KMS-11 (cell line): ENCODE results near the gene RPS6KA2.

Experiments
- H2AFZ ChIP-seq: fragments of 200-600 bp; sonication (generic); 2 replicates; pipeline ENCODE4 v1.6.1; 2016; ENCODE audit warnings: antibody characterized with exemption, mixed run types, low read depth
- H3K27ac ChIP-seq: fragments of 200-600 bp; sonication (generic); 2 replicates; pipeline ENCODE4 v1.6.1; 2016; ENCODE audit warnings: mild to moderate bottlenecking, mixed run types
- H3K27me3 ChIP-seq: fragments of 200-600 bp; sonication (generic); 2 replicates; pipeline ENCODE4 v1.6.1; 2017; ENCODE audit warnings: mild to moderate bottlenecking, low read depth, mixed run types, moderate library complexity; ENCODE audit not compliant: insufficient read depth
- H3K36me3 ChIP-seq: fragments of 200-600 bp; sonication (generic); 2 replicates; pipeline ENCODE4 v1.6.1; 2017; ENCODE audit warnings: mild to moderate bottlenecking, mixed run types; ENCODE audit not compliant: insufficient read depth
- H3K4me1 ChIP-seq: fragments of 200-600 bp; sonication (generic); 2 replicates; pipeline ENCODE4 v1.6.1; 2016; ENCODE audit warnings: mild to moderate bottlenecking, low read depth, mixed run types; ENCODE audit not compliant: poor library complexity, severe bottlenecking
- H3K4me2 ChIP-seq: fragments of 200-600 bp; sonication (generic); 2 replicates; pipeline ENCODE4 v1.7.0; 2016; ENCODE audit warnings: mild to moderate bottlenecking, mixed run types
- H3K4me3 ChIP-seq: fragments of 200-600 bp; sonication (generic); IDR thresholded peaks from 2 replicates; pipeline ENCODE4 v1.6.1; 2017; ENCODE audit warnings: low read depth, low read length, mixed read lengths; ENCODE audit not compliant: insufficient read depth
- H3K79me2 ChIP-seq: fragments of 200-600 bp; sonication (generic); 2 replicates; pipeline ENCODE4 v1.6.1; 2016; ENCODE audit warnings: low read depth, mixed run types; ENCODE audit not compliant: insufficient read depth
- H3K9ac ChIP-seq: fragments of 200-600 bp; sonication (generic); 2 replicates; pipeline ENCODE4 v1.6.1; 2016; ENCODE audit warnings: mild to moderate bottlenecking, mixed run types
- H4K20me1 ChIP-seq: fragments of 200-600 bp; sonication (generic); 2 replicates; pipeline ENCODE4 v1.6.1; 2016; ENCODE audit warnings: mild to moderate bottlenecking, mixed run types; ENCODE audit not compliant: insufficient read depth
- CTCF ChIP-seq: fragments of 200-600 bp; sonication (generic); conservative IDR thresholded peaks from 2 replicates; pipeline ENCODE4 v1.6.1; 2017; ENCODE audit warnings: low read depth, mild to moderate bottlenecking, antibody characterized with exemption, low read length, moderate library complexity, mixed read lengths

The RPS6KA2 gene

GRCh38 chr6:166499350-166500163 lies 127.5 kb downstream of the RPS6KA2 start:
- H3K27me3 ChIP-seq: no peaks in the 10 kb centered on the region
- no peak overlapping the region for H2AFZ ChIP-seq
- H3K36me3 ChIP-seq: no peaks in the 10 kb centered on the region
- no peaks in the 10 kb centered on the region for H3K4me1 ChIP-seq
- H3K4me3 ChIP-seq: no peak overlapping the region
- no peaks in the 10 kb centered on the region for H3K79me2 ChIP-seq
- TF ChIP-seq CTCF: no peak
- no peak overlapping the region for H3K9ac ChIP-seq
- no peak overlapping the region for H3K4me2 ChIP-seq
- no peaks in the 10 kb centered on the region for H4K20me1 ChIP-seq
- H3K27ac ChIP-seq: no peak overlapping the region

GRCh38 chr6:166498661-166499349 lies 128.2 kb downstream of the RPS6KA2 start:
- H3K4me3 ChIP-seq: no peak overlapping the region
- no peaks in the 10 kb centered on the region for H3K79me2 ChIP-seq
- H3K9ac ChIP-seq: no peak overlapping the region
- H2AFZ ChIP-seq: no peak overlapping the region
- no peak overlapping the region for H3K4me2 ChIP-seq
- H3K27ac ChIP-seq: no peak overlapping the region
- no peaks in the 10 kb centered on the region for H3K36me3 ChIP-seq
- no peaks in the 10 kb centered on the region for H3K27me3 ChIP-seq
- no peaks in the 10 kb centered on the region for H4K20me1 ChIP-seq
- TF ChIP-seq CTCF: no peak
- H3K4me1 ChIP-seq: no peaks in the 10 kb centered on the region

GRCh38 chr6:166498228-166498627 lies 128.8 kb downstream of the RPS6KA2 start:
- Histone ChIP-seq H3K4me1 (no peaks in the 10 kb centered on the region), H4K20me1 (no peaks in the 10 kb centered on the region), H3K27ac (no peak overlapping the region), H3K9ac (no peak overlapping the region), H3K4me3 (no peak overlapping the region), H3K27me3 (no peaks in the 10 kb centered on the region), H3K4me2 (no peak overlapping the region), H3K36me3 (no peaks in the 10 kb centered on the region), H2AFZ (no peak overlapping the region), H3K79me2 (no peaks in the 10 kb centered on the region)
- TF ChIP-seq CTCF: no peak

- Histone ChIP-seq H3K4me1 (no peaks in the 10 kb centered on the region), H3K9ac (no peak overlapping the region), H3K4me2 (no peak overlapping the region), H3K27me3 (no peaks in the 10 kb centered on the region), H3K36me3 (no peaks in the 10 kb centered on the region), H2AFZ (no peak overlapping the region), H4K20me1 (no peaks in the 10 kb centered on the region), H3K27ac (no peak overlapping the region), H3K79me2 (no peaks in the 10 kb centered on the region), H3K4me3 (no peak overlapping the region)
- no peak for TF ChIP-seq CTCF
Measured at GRCh38 chr6:166497087-166497899, 129.8 kb downstream of the RPS6KA2 start.
